Measurements from ENCODE around the gene HNRNPUL1.
"Not testable (repeated sequence)": the region's sequence is repeated elsewhere in the genome, so short reads cannot be mapped to it uniquely, and the experiment has no call there.

The HNRNPUL1 gene

GRCh38 chr19:41278478-41278877, 14.3 kb downstream of the HNRNPUL1 start:
- DNase-seq = no peak

- no peak for DNase-seq
These were observed 24.7 kb downstream of the HNRNPUL1 start for GRCh38 chr19:41288673-41289530.

- not testable (repeated sequence) for DNase-seq
These were observed 25.6 kb downstream of the HNRNPUL1 start for GRCh38 chr19:41289814-41290213.

GRCh38 chr19:41294393-41294792, 30.2 kb downstream of the HNRNPUL1 start:
- no peak for DNase-seq

GRCh38 chr19:41295499-41295898, 31.3 kb downstream of the HNRNPUL1 start:
- DNase-seq = no peak

GRCh38 chr19:41296433-41296871, 32.3 kb downstream of the HNRNPUL1 start:
- DNase-seq = no peak

- DNase-seq = no peak
These were observed 33.6 kb downstream of the HNRNPUL1 start for GRCh38 chr19:41297628-41298347.

- no peak for DNase-seq
These were observed 34.3 kb downstream of the HNRNPUL1 start for GRCh38 chr19:41298348-41298964.

GRCh38 chr19:41299046-41299754, 35.0 kb downstream of the HNRNPUL1 start:
- no peak for DNase-seq

- no peak for DNase-seq
These were observed 35.5 kb downstream of the HNRNPUL1 start for GRCh38 chr19:41299755-41300089.

- no peak for DNase-seq
These were observed 36.4 kb downstream of the HNRNPUL1 start for GRCh38 chr19:41300555-41300954.

- DNase-seq = no peak
These were observed 38.6 kb downstream of the HNRNPUL1 start for GRCh38 chr19:41302624-41303351.

GRCh38 chr19:41303954-41304353, 39.8 kb downstream of the HNRNPUL1 start:
- no peak for DNase-seq

- DNase-seq = no peak
These were observed 40.7 kb downstream of the HNRNPUL1 start for GRCh38 chr19:41304706-41305483.

- DNase-seq = no peak
These were observed 42.0 kb downstream of the HNRNPUL1 start for GRCh38 chr19:41305927-41306793.

GRCh38 chr19:41307090-41307875, 43.1 kb downstream of the HNRNPUL1 start:
- DNase-seq = no peak

GRCh38 chr19:41307954-41308449, 43.8 kb downstream of the HNRNPUL1 start:
- no peak for DNase-seq

- no peak for DNase-seq
These were observed 44.4 kb downstream of the HNRNPUL1 start for GRCh38 chr19:41308450-41309179.

Data from SIG-M5 (cell line).